GM10248 (cell line): Measurements from ENCODE around the gene EFCAB8.

Experiments used
- CTCF ChIA-PET: fragments of 300-600 bp; sonication (Branson Sonifier 250); formaldehyde crosslinking; extraction: SDS; loops from one replicate; lab custom pipeline; 2021; ENCODE audit warnings: antibody characterized with exemption; lab: Yijun Ruan, JAX
- POLR2A ChIA-PET: fragments of 350-650 bp; sonication (Branson Sonifier 250); formaldehyde crosslinking; extraction: SDS; loops from one replicate; lab custom pipeline; 2020; ENCODE audit warnings: antibody characterized with exemption; lab: Yijun Ruan, JAX
- DNase-seq: peaks from one replicate; pipeline ENCODE4 v3.0.0; 2012; ENCODE audit errors: extremely low spot score
- CTCF ChIP-seq: IDR thresholded peaks from 2 replicates; pipeline ENCODE4 v1.5.1; 2012; ENCODE audit warnings: mild to moderate bottlenecking, low read depth; ENCODE audit errors: extremely low read depth, missing control alignments, control extremely low read depth

Gene EFCAB8

DNA sequence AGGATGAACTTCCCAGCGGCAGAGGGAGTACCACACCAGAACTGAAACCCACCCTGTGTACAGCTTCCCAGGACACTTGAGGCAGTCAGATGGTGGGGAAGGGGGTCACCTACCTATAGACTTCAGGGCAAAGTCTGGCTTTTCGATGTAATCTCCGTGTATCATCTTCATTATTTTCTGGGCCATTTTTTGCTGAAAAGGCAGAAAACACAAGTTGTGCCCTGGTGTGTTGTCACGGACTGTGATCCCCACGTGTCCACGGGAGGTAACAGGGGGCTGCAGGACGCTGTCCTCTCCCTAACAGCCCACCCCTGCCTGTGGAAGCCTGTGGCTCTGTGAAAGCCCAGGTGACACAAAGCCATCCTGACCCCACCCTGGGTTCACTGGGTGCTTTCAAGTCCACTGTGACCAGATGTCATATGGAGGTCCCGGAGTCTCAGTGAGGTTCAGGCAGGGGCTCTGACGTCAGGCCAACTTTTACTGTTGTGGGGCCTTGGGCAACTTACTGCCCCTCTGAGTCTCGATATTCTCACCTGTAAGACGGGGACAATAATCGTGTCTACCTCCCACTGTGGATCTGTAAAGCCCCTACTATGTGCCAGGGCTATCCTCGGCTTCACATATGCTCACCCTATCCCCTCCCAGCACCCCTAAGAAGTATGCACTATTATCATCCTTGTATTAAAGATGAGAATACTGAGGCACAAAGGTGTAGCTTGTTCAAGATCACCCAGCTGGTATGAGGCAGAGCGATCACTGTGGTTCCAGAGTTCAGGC lies 131.0 kb downstream of the EFCAB8 start:
- no peak for TF ChIP-seq CTCF
- ChIA-PET POLR2A (no interaction called here), CTCF (no interaction called here)
- DNase-seq = no peak

- CTCF ChIA-PET = no interaction called here
Observed at GRCh38 chr20:32990426-32990825, 131.7 kb downstream of the EFCAB8 start.

DNA sequence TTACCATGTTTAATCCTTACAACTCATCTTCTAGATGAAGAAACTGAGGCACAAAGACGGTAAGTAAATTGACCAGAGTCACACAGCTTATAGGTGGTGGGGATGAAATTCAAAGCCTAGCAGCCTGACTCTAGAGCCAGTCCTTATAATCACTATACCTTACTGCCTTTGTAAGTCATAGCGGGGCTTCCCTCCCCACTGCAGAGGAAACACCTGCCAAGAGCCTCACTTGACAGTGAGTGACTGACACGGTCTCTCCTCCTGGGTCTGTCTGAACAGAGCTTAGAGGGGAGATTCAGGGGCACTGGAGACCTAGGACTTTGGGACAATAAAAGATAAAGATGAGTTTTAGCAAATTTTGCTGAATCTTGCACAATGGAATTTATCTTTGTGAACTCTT lies 132.7 kb downstream of the EFCAB8 start:
- POLR2A ChIA-PET = no interaction called here
- no peak for DNase-seq
- no peak for TF ChIP-seq CTCF
- CTCF ChIA-PET = no interaction called here

More at GRCh38 chr20:32990426-32990825, 131.7 kb downstream of the EFCAB8 start:
- no peak for DNase-seq
- TF ChIP-seq CTCF = no peak
- POLR2A ChIA-PET = no interaction called here

DNA sequence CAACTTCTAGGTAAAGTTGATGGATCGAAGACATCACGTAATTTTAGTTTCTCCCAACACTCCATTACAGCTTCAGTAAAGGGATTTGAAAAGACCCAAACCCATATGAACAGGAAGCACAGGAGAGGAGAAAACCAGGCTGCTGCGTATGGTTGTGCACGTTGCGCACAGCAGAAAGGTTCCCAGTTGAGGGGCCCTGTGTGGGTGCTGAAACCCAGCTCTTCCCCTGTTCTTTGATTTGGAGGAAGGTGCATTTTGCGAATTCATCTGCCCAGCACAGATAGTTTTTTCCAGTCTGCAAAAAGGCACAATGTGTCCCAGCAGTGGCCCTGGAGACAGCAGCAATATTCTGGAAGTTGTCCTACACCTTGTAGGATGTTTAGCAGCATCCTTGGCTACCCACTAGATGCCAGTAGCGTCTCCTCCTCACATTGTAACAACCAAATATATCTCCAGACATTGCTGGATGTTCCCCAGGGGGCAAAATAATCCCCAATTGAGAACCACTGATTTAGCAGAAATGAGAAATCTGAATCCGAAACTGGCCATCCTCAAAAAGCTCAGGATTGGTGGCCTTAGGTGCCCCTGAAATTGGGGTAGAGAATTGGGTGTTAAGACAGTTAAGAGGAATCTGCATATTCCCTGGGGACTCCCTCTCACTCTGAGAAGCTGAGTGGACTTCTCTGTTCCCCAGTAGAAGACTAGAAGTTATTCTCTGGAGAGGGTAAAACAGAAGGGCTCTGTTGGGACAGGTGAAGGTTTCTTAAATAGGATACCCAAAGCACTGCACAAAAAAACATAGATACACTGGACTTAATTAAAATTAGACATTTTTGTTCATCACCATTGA lies 133.3 kb downstream of the EFCAB8 start:
- CTCF ChIA-PET = no interaction called here
- POLR2A ChIA-PET = no interaction called here
- no peak for DNase-seq
- TF ChIP-seq CTCF = no peak

DNA sequence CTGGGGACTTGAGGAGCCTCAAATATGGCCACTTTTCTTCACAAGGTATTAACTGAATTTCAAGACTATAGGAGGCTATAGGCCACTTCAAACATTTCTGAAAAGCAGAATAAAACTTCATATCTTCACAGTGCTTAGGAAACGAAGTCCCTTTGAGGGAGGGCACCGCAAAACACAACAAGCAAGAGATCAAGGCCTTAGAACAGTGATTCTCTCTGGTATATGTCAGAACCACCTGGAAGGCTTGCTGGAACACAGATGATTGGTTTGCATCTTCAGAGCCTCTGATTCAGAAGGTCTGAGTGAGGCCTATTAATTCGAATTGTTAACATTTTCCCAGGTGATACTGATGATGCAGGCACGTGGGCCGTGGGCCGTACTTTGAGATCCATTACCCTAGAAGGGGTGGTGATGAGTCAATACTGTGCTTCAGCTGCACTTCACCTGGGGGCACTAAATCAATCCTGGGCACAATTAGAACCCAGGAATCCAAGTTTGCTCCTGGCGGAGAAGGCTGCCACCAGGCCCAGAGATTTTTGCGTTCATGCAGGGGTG lies 134.8 kb downstream of the EFCAB8 start:
- ChIA-PET CTCF (interaction anchor here (1.0 to 2.7 kb wide), 2 partner anchors 10 to 11 kb away, joined by 3 to 10 read pairs; no protein-coding TSS in a partner anchor), POLR2A (no interaction called here)
- no peak for DNase-seq
- no peak for TF ChIP-seq CTCF

DNA sequence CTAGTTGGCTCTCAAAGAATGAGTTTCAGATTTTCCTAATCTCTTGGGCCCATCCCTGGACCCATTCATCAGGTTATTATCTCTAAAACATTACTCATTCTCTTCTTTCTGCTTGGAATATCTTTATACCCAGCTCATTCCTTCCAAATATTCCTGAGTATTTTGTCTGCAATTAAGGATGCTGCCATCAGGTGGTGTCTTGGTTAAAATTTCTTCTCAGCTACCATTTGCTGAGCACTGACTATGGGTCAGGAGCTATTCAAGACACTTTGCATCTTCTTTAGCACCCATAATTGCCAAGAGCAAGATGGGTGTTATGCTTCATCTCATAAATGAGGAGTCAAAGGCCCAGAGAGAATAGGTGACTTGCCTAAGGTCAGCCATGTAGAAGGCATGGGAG lies 137.1 kb downstream of the EFCAB8 start:
- no peak for TF ChIP-seq CTCF
- no peak for DNase-seq
- CTCF ChIA-PET = interaction anchor here (1.6 to 2.7 kb wide), 3 partner anchors 9 to 12 kb away, joined by 4 to 10 read pairs (median 7); partner anchors contain the start of gene SUN5
- POLR2A ChIA-PET = no interaction called here
